22Rv1 (cell line): ENCODE data around the gene MADCAM1.

Source experiments
- H3K27ac ChIP-seq: fragments of 450-650 bp; 2 replicates; pipeline ENCODE4 v1.5.1; 2017
- ZFX ChIP-seq: fragments of 450-650 bp; IDR thresholded peaks from 2 replicates; pipeline ENCODE4 v1.6.1; 2017; ENCODE audit warnings: antibody characterized with exemption, borderline replicate concordance
- TF ChIP-seq, protein P1 (sequence below): fragments of 450-650 bp; IDR thresholded peaks from 2 replicates; pipeline ENCODE4 v1.5.1; 2017; ENCODE audit warnings: mild to moderate bottlenecking

The MADCAM1 gene

GRCh38 chr19:508204-509150 lies 12.2 kb downstream of the MADCAM1 start:
- TF ChIP-seq, protein P1, sequence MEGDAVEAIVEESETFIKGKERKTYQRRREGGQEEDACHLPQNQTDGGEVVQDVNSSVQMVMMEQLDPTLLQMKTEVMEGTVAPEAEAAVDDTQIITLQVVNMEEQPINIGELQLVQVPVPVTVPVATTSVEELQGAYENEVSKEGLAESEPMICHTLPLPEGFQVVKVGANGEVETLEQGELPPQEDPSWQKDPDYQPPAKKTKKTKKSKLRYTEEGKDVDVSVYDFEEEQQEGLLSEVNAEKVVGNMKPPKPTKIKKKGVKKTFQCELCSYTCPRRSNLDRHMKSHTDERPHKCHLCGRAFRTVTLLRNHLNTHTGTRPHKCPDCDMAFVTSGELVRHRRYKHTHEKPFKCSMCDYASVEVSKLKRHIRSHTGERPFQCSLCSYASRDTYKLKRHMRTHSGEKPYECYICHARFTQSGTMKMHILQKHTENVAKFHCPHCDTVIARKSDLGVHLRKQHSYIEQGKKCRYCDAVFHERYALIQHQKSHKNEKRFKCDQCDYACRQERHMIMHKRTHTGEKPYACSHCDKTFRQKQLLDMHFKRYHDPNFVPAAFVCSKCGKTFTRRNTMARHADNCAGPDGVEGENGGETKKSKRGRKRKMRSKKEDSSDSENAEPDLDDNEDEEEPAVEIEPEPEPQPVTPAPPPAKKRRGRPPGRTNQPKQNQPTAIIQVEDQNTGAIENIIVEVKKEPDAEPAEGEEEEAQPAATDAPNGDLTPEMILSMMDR, result no peak
- TF ChIP-seq ZFX, result no peak
- peak overlapping the region; percentile 94 for H3K27ac ChIP-seq

- TF ChIP-seq ZFX, result no peak
- TF ChIP-seq, protein P1, result peak; percentile 96
- H3K27ac ChIP-seq, result no peak overlapping the region
Measured at GRCh38 chr19:510606-511100, 14.4 kb downstream of the MADCAM1 start.

DNA sequence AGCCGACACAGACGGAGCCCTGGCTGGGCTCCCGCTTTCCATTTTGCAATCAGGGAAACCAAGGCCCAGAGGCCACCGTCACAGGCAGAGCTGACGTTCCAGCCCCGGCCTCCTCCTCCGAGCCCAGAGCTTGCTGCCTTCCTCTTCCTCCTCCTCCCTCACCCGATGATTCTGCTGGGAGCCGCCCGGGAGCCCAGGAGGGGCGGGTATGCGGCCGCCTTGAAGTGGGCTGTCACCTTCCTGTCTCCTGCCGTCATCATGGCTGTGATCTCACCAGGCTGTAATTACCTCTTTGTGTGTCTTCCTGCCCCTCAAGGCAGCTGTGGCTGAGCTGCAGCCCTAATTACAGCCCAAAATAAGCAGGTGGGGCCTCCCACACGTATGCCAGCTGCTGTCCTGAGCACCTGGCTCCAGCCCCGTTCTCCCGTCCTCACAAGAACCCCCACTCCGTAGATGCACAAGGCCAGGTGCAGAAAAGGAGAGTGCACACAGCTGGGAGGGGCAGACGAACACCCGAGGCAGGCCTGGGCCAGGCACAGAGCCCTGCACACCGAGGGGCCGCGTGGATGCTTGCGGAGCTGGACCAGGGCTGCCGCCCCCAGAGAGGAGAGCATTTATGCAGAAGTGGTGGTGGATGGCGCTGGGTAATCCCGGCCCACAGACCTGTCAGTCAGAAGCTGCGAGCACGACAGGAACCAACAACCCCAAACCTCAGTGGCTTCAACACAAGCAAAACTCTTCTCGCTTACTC lies 15.0 kb downstream of the MADCAM1 start:
- H3K27ac ChIP-seq, result no peak overlapping the region
- TF ChIP-seq, protein P1, result no peak
- no peak for TF ChIP-seq ZFX

DNA sequence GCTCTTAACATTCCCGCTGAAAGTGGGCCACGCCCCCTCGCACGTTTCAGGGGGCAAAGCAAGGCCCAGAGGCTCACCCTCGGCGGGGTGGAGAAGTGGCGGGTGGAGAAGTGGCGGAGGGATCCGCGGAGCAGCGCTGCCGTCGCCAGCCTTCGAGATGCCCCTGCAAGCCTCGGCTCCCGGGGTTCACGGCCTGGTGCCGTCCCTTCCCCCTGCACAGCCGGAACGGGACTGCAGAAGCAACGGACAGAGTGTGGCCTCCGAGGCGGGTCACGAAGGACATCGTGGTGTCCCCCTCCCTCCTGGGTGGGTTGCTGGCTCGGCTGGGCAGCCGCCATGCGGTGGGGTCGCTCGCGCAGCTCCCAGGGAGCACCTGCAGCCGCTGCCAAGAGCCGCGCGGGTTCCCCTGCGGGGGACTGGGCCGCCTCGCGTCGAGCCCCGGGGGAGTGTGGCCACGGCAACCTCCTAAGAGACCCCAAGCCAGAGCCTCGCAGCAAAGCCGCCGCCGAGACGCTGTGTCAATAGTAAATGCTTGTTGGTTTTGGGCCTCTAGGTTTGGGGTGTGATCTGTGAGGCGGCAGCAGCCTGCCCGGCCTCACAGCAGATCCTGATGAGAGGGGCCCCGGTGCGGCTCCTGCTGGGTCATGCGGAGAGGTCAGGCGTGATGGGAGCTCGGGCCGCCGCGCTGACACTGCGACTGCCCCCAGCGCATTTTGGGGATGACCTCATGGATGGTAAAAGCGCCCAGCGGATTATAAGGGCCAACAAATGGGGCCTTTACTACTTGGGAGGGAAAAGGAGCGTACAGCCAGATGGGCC lies 16.5 kb downstream of the MADCAM1 start:
- TF ChIP-seq, protein P1, result no peak
- no peak for TF ChIP-seq ZFX

DNA sequence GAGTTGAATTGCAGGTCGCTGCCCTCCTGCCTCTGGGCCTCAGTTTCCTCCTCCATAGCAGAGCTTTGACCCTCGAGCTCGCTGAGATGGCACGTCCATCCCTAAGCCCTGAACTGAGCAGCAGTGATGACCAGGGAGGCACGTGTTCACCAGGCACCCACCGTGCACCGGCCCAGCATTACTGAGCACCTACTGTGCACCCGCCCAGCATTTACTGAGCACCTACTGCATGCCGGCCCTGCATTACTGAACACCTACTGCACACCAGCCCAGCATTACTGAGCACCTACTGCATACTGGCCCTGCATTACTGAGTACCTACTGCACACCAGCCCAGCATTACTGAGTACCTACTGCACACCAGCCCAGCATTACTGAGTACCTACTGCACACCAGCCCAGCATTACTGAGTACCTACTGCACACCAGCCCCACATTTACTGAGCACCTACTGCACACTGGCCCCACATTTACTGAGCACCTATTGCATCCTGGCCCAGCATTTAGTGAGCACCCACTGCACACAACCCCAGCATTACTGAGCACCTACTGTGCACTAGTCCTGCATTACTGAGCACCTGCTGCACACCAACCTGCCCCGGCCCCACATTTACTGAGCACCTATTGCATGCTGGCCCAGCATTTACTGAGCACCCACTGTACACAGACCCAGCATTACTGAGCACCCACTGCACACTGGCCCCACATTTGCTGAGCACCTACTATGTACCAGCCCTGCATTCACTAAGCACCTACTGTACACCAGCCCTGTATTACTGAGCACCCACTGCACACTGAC lies 17.3 kb downstream of the MADCAM1 start:
- no peak overlapping the region for H3K27ac ChIP-seq
- no peak for TF ChIP-seq ZFX

More for the DNA sequence above, 16.5 kb downstream of the MADCAM1 start:
- H3K27ac ChIP-seq, result no peak overlapping the region

DNA sequence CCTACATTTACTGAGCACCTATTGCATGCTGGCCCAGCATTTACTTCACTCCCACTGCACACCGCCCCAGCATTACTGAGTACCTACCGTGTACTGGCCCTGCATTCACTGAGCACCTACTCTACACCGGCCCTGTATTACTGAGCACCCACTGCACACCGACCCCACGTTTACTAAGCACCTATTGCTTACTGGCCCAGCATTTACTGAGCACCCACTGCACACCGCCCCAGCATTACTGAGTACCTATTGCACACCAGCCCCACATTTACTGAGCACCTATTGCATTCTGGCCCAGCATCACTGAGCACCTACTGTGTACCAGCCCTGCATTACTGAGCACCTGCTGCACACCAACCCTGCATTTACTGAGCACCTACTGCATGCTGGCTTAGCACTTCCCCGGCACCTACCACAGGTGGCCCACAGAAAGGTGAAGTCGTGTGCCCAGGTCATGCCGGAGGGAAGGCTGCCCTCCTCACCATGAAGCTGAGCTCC lies 17.9 kb downstream of the MADCAM1 start:
- TF ChIP-seq, protein P1, result no peak
- TF ChIP-seq ZFX, result no peak
- no peak overlapping the region for H3K27ac ChIP-seq
